Coronary artery (tissue), 2 donors: ENCODE results near the gene SETX.
"Not testable (repeated sequence)": the region's sequence is repeated elsewhere in the genome, so short reads cannot be mapped to it uniquely, and the experiment has no call there.

ENCODE experiments used
- DNase-seq: peaks from one replicate; pipeline ENCODE4 v3.0.0-alpha.2; 2017; ENCODE audit warnings: low spot score
- H3K27ac ChIP-seq, 2 donors: fragments of 200-600 bp; sonication (generic); one replicate each; pipeline ENCODE4 v1.5.1; 2016 to 2019
- H3K4me3 ChIP-seq: fragments of 200-600 bp; sonication (generic); 2 replicates; pipeline ENCODE4 v1.5.1; 2016; ENCODE audit warnings: mild to moderate bottlenecking, moderate library complexity
- TF ChIP-seq, protein P1 (sequence below): fragments of 200-600 bp; sonication (generic); IDR thresholded peaks from one replicate; pipeline ENCODE4 v1.5.1; 2019; ENCODE audit warnings: antibody characterized with exemption

The SETX gene

DNA sequence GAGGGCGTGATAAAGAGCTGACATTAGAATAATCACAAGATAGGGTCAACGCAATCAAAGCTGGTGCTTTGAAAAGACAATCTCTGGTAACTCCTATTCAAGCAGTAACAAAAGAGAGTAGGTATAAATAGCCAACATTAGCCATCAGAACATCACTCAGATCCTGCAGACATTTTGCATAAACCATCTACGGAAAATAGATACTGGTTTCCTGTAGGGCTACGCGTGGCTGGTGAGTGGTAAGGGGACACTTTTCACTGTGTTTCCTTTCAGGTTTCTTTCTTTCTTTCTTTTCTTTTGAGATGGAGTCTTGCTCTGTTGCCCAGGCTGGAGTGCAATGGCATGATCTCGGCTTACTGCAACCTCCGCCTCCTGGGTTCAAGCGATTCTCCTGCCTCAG, 29.6 kb upstream of the SETX start:
- TF ChIP-seq, protein P1, sequence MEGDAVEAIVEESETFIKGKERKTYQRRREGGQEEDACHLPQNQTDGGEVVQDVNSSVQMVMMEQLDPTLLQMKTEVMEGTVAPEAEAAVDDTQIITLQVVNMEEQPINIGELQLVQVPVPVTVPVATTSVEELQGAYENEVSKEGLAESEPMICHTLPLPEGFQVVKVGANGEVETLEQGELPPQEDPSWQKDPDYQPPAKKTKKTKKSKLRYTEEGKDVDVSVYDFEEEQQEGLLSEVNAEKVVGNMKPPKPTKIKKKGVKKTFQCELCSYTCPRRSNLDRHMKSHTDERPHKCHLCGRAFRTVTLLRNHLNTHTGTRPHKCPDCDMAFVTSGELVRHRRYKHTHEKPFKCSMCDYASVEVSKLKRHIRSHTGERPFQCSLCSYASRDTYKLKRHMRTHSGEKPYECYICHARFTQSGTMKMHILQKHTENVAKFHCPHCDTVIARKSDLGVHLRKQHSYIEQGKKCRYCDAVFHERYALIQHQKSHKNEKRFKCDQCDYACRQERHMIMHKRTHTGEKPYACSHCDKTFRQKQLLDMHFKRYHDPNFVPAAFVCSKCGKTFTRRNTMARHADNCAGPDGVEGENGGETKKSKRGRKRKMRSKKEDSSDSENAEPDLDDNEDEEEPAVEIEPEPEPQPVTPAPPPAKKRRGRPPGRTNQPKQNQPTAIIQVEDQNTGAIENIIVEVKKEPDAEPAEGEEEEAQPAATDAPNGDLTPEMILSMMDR = no peak
- no peak for DNase-seq
- Histone ChIP-seq H3K27ac (no peak overlapping the region), H3K4me3 (no peak overlapping the region)

DNA sequence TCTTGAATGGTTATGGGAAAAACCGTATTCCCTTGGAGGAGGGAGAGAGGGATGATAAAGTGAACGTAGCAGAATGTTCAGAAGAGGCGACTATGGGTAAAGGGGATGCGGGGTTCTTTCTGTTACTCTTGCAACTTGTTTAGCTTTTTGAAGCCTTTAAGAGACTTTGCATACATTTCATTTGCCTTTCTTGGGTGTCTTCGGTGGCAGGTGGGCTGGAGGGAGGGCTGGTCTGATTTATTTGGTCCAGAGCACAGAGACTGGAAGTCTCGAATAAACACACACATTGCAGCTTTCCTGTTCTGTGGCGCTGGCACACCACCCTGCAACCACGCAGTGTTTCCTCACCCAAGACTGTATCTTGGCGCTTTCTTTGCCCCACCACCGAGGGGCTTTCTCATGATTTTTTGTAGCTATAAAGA, 28.7 kb upstream of the SETX start:
- no peak for DNase-seq
- TF ChIP-seq, protein P1 = no peak
- Histone ChIP-seq H3K4me3 (no peak overlapping the region), H3K27ac (no peak overlapping the region)

DNA sequence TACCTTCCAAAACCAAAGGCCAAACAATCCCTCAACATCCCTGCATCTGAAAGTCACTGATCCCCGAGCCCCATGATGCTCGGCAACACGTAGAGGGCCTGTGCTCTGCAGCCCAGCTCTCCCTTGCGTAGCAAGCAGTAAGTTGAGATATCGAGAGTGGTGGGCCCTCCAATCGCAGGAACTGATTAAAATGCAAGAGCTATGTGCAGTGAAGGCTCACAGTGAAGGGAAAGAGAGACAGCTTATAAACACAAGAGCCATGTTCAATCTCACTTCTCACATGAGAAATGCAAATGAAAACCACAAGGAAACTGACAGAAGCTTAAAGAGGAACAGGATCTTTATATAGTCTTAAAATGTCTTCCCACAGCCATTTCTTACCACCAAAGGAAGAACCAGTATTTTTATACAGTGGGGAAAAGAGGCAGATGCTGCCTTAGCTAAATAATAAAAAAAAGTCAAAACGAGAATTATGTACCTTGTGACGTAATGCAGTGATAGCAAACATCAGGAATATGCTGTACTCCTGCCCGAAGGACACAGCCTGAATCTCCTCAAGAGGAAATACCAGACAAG, 27.3 kb upstream of the SETX start:
- TF ChIP-seq, protein P1 = no peak
- DNase-seq = no peak
- Histone ChIP-seq H3K27ac (no peak overlapping the region), H3K4me3 (no peak overlapping the region)

DNA sequence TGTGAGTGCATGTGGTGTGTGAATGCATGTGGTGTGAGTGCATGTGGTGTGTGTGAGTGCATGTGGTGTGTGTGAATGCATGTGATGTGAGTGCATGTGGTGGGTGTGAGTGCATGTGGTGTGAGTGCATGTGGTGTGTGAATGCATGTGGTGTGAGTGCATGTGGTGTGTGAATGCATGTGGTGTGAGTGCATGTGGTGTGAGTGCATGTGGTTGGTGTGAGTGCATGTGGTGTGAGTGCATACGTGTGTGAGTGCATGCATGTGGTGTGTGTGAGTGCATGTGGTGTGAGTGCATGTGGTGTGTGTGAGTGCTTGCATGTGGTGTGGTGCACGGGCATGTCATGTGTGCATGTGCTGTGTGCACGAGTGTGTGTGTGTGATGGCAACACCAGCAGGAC, 23.6 kb upstream of the SETX start:
- DNase-seq, H3K4me3 ChIP-seq: not testable (repeated sequence)

DNA sequence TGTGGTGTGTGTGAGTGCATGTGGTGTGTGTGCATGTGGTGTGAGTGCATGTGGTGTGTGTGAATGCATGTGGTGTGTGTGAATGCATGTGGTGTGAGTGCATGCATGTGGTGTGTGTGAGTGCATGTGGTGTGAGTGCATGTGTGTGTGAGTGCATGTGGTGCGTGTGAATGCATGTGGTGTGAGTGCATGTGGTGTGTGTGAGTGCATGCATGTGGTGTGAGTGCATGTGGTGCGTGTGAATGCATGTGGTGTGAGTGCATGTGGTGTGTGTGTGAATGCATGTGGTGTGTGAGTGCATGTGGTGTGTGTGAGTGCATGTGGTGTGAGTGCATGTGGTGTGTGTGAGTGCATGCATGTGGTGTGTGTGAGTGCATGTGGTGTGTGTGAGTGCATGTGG, 23.0 kb upstream of the SETX start:
- not testable (repeated sequence) for H3K27ac ChIP-seq, DNase-seq, H3K4me3 ChIP-seq

More for the DNA sequence above, 23.6 kb upstream of the SETX start:
- H3K27ac ChIP-seq = not testable (repeated sequence)

DNA sequence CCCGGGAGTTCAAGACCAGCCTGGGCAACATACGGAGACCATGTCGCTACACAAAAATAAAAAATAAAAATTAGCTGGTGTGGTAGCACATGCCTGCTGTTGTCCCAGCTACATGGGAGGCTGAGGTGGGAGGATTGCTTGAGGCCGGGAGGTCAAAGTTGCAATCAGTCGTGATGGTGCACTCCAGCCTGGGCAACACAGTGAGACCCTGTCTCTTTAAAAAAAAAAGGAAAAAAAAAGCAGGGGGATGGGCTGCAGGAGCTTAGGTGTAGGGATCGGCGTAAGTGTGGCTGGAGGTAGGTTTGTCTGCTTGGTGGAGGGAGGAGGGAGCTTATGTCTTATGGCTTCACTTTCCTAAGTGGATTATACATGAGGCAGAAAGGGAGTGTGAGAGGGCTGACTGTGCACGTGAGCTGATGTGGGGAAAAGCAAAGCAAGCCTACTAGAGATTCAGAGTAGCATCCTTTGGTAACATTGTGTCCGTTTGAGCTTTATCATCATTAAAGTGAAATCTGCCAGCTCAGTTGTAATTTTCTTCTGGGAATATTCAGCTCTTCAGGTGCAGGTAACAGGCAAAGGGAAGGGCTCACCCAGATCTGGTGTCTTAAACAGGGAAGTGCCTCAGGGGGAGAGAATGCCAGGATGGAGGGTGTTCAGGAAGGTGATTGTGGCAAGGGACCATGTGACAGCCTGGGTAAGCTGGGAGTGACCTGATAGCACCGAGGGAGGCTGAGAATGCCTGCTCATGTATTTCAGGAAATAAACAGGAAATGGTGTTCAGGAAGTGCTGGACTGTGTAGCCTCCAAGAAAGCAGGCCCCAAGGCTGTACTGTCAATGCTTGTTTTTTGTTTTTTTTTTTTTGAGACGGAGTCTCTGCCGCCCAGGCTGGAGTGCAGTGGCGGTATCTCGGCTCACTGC, 17.6 kb upstream of the SETX start:
- H3K4me3 ChIP-seq = no peak overlapping the region
- DNase-seq = no peak
- peak overlapping the region in 1 of 2 donors; percentile 72 for H3K27ac ChIP-seq
- TF ChIP-seq, protein P1 = no peak

DNA sequence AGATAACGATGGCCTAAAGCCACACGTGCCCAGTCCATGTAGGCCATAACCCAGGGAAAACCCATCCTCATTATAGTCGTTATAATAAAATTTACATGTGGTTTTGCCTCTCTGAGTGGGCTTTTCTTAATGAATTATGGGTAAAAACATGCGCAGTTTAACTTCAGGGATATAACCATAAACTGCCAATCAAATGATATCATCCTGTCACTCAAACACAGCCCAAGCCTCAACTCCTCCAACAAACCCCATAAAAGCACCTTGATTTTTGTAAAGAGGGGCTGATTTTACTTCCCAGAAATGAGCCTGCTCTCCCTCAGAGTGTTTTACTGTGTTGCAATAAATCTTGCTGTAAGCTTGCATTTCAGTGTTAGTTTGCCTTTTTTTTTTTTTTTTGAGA, 15.8 kb upstream of the SETX start:
- TF ChIP-seq, protein P1 = no peak
- Histone ChIP-seq H3K27ac (no peak overlapping the region), H3K4me3 (no peak overlapping the region)
- no peak for DNase-seq

DNA sequence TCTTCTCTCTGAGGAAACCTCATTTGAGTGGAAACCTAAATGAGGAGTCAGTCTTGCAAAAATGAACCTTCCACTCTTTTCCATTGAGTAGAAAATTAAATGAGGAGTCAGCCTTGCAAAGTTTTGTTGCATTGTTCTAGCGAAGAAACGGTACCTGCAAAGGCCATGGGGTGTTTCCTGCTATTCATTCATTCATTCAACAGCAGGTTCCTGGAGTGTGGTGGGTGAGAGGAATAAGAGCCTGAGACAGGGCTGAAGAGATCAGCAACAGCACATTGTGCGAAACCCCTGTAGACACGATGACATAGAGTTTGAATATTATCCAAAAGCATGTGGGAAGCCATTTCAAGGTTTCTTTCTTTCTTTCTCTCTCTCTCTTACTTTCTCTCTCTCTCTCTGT, 14.6 kb upstream of the SETX start:
- DNase-seq = no peak
- TF ChIP-seq, protein P1 = no peak
- no peak overlapping the region for H3K27ac ChIP-seq
- no peak overlapping the region for H3K4me3 ChIP-seq
